Nephron (organoid): ENCODE data around the gene FAR2.

Experiments used
- H3K27ac Mint-ChIP-seq, 3 experiments: 2 replicates each; pipeline ENCODE4 v1.8.0; 2020; ENCODE audit warnings: mixed read lengths in 3 of 3, mild to moderate bottlenecking in 2 of 3, moderate library complexity in 1 of 3
- H3K27me3 Mint-ChIP-seq: 2 replicates; pipeline ENCODE4 v1.8.0; 2021; ENCODE audit warnings: low read depth, mild to moderate bottlenecking, moderate library complexity, mixed read lengths
- H3K36me3 Mint-ChIP-seq: 2 replicates; pipeline ENCODE4 v1.8.0; 2020; ENCODE audit warnings: low read depth, mixed read lengths
- H3K4me1 Mint-ChIP-seq: 2 replicates; pipeline ENCODE4 v1.8.0; 2020; ENCODE audit warnings: mixed read lengths
- H3K4me3 Mint-ChIP-seq, 3 experiments: 2 replicates each; pipeline ENCODE4 v1.8.0; 2020; ENCODE audit warnings: mild to moderate bottlenecking in 3 of 3, mixed read lengths in 3 of 3, moderate library complexity in 2 of 3
- H3K9me3 Mint-ChIP-seq: 2 replicates; pipeline ENCODE4 v1.8.0; 2020; ENCODE audit warnings: mixed read lengths
- CTCF ChIP-seq, 3 experiments: fragments of 200-600 bp; sonication (generic); IDR thresholded peaks; one replicate each; pipeline ENCODE4 v1.5.0; 2021; ENCODE audit warnings: antibody characterized with exemption in 3 of 3; ENCODE audit not compliant: unreplicated experiment in 3 of 3

FAR2 gene

DNA sequence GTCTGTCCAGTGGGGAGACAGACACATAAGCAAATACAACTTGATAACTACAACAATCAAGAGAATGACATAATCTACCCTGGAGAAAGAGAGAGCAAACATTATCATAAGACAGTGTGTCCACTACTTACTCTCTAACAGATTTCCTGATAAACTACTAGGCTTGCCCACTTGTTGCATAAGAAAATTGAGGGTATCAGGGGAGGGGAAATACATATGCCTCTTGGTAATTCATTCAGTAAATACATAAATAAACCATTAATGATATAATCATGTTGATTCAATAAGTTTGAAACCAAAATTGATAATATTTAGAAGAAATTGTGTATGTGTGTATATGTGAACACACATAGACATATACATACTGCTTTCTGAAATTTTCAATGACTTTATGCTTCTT, 155.3 kb downstream of the FAR2 start:
- no peak overlapping the region for H3K4me3 Mint-ChIP-seq

DNA sequence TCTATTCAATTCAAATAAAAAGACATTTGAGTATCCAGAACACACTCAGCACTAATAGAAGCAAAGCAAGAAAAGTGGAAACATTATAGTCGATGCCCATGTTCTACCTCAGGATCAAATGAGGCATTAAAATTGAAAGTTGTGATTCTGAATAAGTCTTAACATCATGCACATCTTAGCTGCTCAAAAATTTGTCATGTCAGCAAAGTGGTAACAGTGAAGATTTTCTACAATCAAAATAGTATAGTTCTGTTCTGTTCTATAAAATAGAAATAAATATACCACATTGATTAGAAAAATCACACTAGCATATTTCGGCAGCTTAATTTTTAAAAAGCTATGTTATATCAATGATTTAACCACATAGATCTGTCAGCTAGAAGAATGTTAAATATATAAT, 157.2 kb downstream of the FAR2 start:
- no peaks in the 10 kb centered on the region for H3K36me3 Mint-ChIP-seq
- H3K27ac Mint-ChIP-seq: no peak overlapping the region
- no peaks in the 10 kb centered on the region for H3K9me3 Mint-ChIP-seq
- no peaks in the 10 kb centered on the region for H3K4me1 Mint-ChIP-seq
- no peak for TF ChIP-seq CTCF (IDR thresholded peaks at IDR 0.05; ENCODE audit: unreplicated experiment in 3 of 3)
- H3K27me3 Mint-ChIP-seq: no peaks in the 10 kb centered on the region
- no peak overlapping the region for H3K4me3 Mint-ChIP-seq

More for the DNA sequence above, 155.3 kb downstream of the FAR2 start:
- TF ChIP-seq CTCF (IDR thresholded peaks at IDR 0.05; ENCODE audit: unreplicated experiment in 3 of 3): no peak
- Mint-ChIP-seq H3K27ac (no peak overlapping the region), H3K4me1 (no peaks in the 10 kb centered on the region), H3K9me3 (no peaks in the 10 kb centered on the region), H3K36me3 (no peaks in the 10 kb centered on the region), H3K27me3 (no peaks in the 10 kb centered on the region)

DNA sequence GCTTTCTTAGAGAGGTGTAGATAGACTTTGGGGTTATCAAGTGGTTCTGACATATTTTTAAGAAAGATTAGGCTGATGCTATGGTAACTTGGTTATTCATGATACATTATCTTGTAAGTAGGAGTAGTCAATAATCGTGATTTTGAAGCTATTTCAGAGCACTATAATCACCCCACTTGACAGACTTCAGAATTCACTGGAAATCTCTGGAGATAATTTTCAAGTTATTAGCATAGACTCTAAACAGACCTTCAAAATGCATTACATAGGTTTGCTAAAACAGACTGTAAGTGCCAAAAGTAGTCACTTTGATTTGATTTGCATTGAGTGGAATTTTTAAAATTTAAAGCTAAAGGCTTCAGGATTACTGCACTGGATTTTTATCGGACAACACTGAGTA, 157.6 kb downstream of the FAR2 start:
- TF ChIP-seq CTCF (IDR thresholded peaks at IDR 0.05; ENCODE audit: unreplicated experiment in 3 of 3): no peak
- H3K27me3 Mint-ChIP-seq: no peaks in the 10 kb centered on the region
- H3K36me3 Mint-ChIP-seq: no peaks in the 10 kb centered on the region
- H3K4me1 Mint-ChIP-seq: no peaks in the 10 kb centered on the region
- H3K9me3 Mint-ChIP-seq: no peaks in the 10 kb centered on the region
- no peak overlapping the region for H3K27ac Mint-ChIP-seq
- H3K4me3 Mint-ChIP-seq: no peak overlapping the region

DNA sequence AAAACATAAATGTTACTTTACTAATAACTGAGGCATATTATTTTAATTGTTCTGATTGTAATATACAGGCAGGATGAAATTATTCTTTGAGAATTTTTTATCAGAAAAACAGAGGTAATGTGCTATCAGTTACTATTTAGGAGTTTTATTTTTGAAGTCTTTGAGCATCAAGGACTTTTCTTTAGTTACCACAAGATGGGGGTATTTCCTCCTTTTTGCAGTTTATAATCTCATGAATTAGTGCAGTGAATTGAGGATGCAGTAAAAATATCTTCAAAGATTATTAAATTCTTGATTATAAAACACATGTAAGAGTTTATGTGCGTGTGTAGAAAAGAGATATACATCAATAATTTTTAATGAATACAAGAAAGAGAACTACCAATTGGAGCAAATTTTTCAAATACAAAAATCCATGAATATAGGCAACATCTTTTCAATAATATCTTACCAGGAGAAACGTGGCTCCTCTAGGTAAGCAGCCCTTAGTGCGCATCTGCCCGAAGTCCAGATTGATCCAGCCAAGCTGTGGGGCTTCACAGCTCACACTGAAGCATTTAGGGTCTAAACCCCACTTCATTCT, 160.3 kb downstream of the FAR2 start:
- H3K9me3 Mint-ChIP-seq: no peaks in the 10 kb centered on the region
- no peaks in the 10 kb centered on the region for H3K4me1 Mint-ChIP-seq
- H3K27me3 Mint-ChIP-seq: no peaks in the 10 kb centered on the region
- H3K36me3 Mint-ChIP-seq: no peaks in the 10 kb centered on the region
- no peak overlapping the region for H3K4me3 Mint-ChIP-seq
- peak; percentile 43 to 54 (median 53) for TF ChIP-seq CTCF (IDR thresholded peaks at IDR 0.05; ENCODE audit: unreplicated experiment in 3 of 3)
- H3K27ac Mint-ChIP-seq: no peak overlapping the region

- H3K9me3 Mint-ChIP-seq: no peaks in the 10 kb centered on the region
- H3K27ac Mint-ChIP-seq: no peak overlapping the region
- no peaks in the 10 kb centered on the region for H3K36me3 Mint-ChIP-seq
- H3K27me3 Mint-ChIP-seq: no peaks in the 10 kb centered on the region
- no peak overlapping the region for H3K4me3 Mint-ChIP-seq
- no peak for TF ChIP-seq CTCF (IDR thresholded peaks at IDR 0.05; ENCODE audit: unreplicated experiment in 3 of 3)
- no peaks in the 10 kb centered on the region for H3K4me1 Mint-ChIP-seq
These were observed 161.8 kb downstream of the FAR2 start for GRCh38 chr12:29310899-29311298.

DNA sequence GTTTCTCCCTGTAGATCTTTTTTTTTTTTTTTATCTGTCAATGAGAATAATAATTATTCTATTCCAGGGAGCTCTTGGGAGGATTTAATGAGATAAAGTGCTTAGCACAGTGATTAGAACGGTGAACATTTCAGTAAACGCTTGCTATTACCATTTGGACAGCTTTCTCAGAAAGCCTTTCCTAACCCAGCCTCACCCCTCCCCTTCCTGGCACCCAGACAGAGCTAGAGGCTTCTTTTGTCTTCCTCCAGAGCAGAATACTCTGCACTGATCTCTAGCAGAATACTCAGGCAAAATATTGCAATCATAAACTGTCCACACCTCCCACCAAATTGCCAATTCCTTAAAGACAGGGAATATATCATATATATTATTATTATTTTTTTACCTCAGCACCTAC, 165.3 kb downstream of the FAR2 start:
- Mint-ChIP-seq H3K36me3 (no peaks in the 10 kb centered on the region), H3K4me3 (no peak overlapping the region), H3K4me1 (no peaks in the 10 kb centered on the region), H3K27me3 (no peaks in the 10 kb centered on the region), H3K27ac (no peak overlapping the region), H3K9me3 (no peaks in the 10 kb centered on the region)
- no peak for TF ChIP-seq CTCF (IDR thresholded peaks at IDR 0.05; ENCODE audit: unreplicated experiment in 3 of 3)
